SK-N-SH (cell line): ENCODE measurements around the gene PHLDA3. TPM values are rescaled to one million over a fixed set of nuclear protein-coding genes. Genes with fewer than 3 reads are reported as not detected.

ENCODE experiments used
- CTCF ChIA-PET: fragments of 300-600, 350-600 bp; formaldehyde crosslinking; extraction: SDS; loops from one replicate; lab custom pipeline; 2021; lab: Yijun Ruan, JAX
- POLR2A ChIA-PET: fragments of 350-600 bp; sonication (Branson Sonifier 250); formaldehyde crosslinking; extraction: SDS; loops from one replicate; lab custom pipeline; 2020; ENCODE audit warnings: antibody characterized with exemption, inconsistent platforms; lab: Yijun Ruan, JAX
- DNase-seq: peaks from one replicate; pipeline ENCODE4 v3.0.0; 2012
- H2AFZ ChIP-seq: fragments of 200-600 bp; sonication (generic); 2 replicates; pipeline ENCODE4 v1.8.1; 2016; ENCODE audit warnings: antibody characterized with exemption, mild to moderate bottlenecking, low read depth
- H3F3A ChIP-seq: fragments of 200-600 bp; sonication (generic); replicated peaks from 2 replicates; pipeline ENCODE3; 2016; ENCODE audit warnings: antibody characterized with exemption, mild to moderate bottlenecking; ENCODE audit not compliant: insufficient read depth
- H3K27ac ChIP-seq, 2 experiments: fragments of 200-500 bp in 1 of 2; fragments of 200-600 bp in 1 of 2; sonication (Bioruptor generic) in 1 of 2; sonication (generic), shearing (Covaris generic) in 1 of 2; 2 replicates each; pipeline versions ENCODE4 v1.5.1 to v1.6.1; 2014 to 2016; ENCODE audit warnings: low read depth in 2 of 2, inconsistent platforms in 1 of 2, low read length in 1 of 2, mild to moderate bottlenecking in 1 of 2, mixed read lengths in 1 of 2
- H3K27me3 ChIP-seq: fragments of 200-600 bp; sonication (generic), shearing (Covaris generic); 2 replicates; pipeline ENCODE4 v1.6.1; 2016; ENCODE audit warnings: mixed run types; ENCODE audit not compliant: insufficient read depth
- H3K36me3 ChIP-seq, 2 experiments: fragments of 200-500 bp in 1 of 2; fragments of 200-600 bp in 1 of 2; sonication (Bioruptor generic) in 1 of 2; sonication (generic) in 1 of 2; replicated peaks in 1 of 2; 2 replicates each; pipeline versions ENCODE3 to v1.5.1; 2014 to 2016; ENCODE audit warnings: low read length in 1 of 2, mild to moderate bottlenecking in 1 of 2; ENCODE audit not compliant: insufficient read depth in 2 of 2, control insufficient read depth in 1 of 2
- H3K4me1 ChIP-seq, 2 experiments: fragments of 200-500 bp in 1 of 2; fragments of 200-600 bp in 1 of 2; sonication (Bioruptor generic) in 1 of 2; sonication (generic), shearing (Covaris generic) in 1 of 2; 2 replicates each; pipeline versions ENCODE4 v1.5.1 to v1.6.1; 2014 to 2016; ENCODE audit warnings: low read depth in 1 of 2, low read length in 1 of 2, mixed run types in 1 of 2; ENCODE audit not compliant: insufficient read depth in 2 of 2, control insufficient read depth in 1 of 2
- H3K4me2 ChIP-seq: fragments of 200-600 bp; sonication (generic), shearing (Covaris generic); 2 replicates; pipeline ENCODE4 v1.6.1; 2017; ENCODE audit warnings: mixed run types
- H3K4me3 ChIP-seq, 2 experiments: fragments of 200-500 bp in 1 of 2; fragments of 200-600 bp in 1 of 2; sonication (Bioruptor generic) in 1 of 2; sonication (generic), shearing (Covaris generic) in 1 of 2; 2 replicates each; pipeline versions ENCODE4 v1.5.1 to v1.8.1; 2014 to 2016; ENCODE audit warnings: low read depth in 2 of 2, inconsistent platforms in 1 of 2, low read length in 1 of 2, mild to moderate bottlenecking in 1 of 2, mixed read lengths in 1 of 2, moderate library complexity in 1 of 2
- H3K79me2 ChIP-seq: fragments of 200-600 bp; sonication (generic); 2 replicates; pipeline ENCODE4 v1.8.1; 2017; ENCODE audit warnings: mild to moderate bottlenecking; ENCODE audit not compliant: insufficient read depth
- H3K9ac ChIP-seq: fragments of 200-600 bp; sonication (generic); 2 replicates; pipeline ENCODE4 v1.6.1; 2017; ENCODE audit warnings: mixed run types
- H3K9me2 ChIP-seq: fragments of 200-600 bp; sonication (generic); 2 replicates; pipeline ENCODE4 v1.6.1; 2017; ENCODE audit warnings: mixed run types
- H3K9me3 ChIP-seq: fragments of 200-600 bp; sonication (generic); 2 replicates; pipeline ENCODE4 v1.6.1; 2017; ENCODE audit warnings: mixed run types, mild to moderate bottlenecking, moderate library complexity
- H4K20me1 ChIP-seq: fragments of 200-600 bp; sonication (generic); 2 replicates; pipeline ENCODE4 v1.6.1; 2017; ENCODE audit warnings: mild to moderate bottlenecking, mixed run types; ENCODE audit not compliant: insufficient read depth
- ELF1 ChIP-seq: IDR thresholded peaks from 2 replicates; pipeline ENCODE4 v1.4.0; 2012
- EP300 ChIP-seq, 2 experiments: IDR thresholded peaks; 2 replicates each; pipeline versions ENCODE4 v1.4.0 to v1.6.1; 2012; ENCODE audit warnings: borderline replicate concordance in 1 of 2, low read depth in 1 of 2, low read length in 1 of 2
- GABPA ChIP-seq: IDR thresholded peaks from 2 replicates; pipeline ENCODE4 v1.4.0; 2012; ENCODE audit warnings: low read depth, mild to moderate bottlenecking
- MEF2A ChIP-seq: IDR thresholded peaks from 2 replicates; pipeline ENCODE4 v1.4.0; 2012; ENCODE audit warnings: low read depth, borderline replicate concordance
- NFIC ChIP-seq: IDR thresholded peaks from 2 replicates; pipeline ENCODE4 v1.4.0; 2012; ENCODE audit warnings: borderline replicate concordance
- NRF1 ChIP-seq: IDR thresholded peaks from 2 replicates; pipeline ENCODE4 v1.6.1; 2012; ENCODE audit warnings: low read depth, mild to moderate bottlenecking, low read length
- POLR2AphosphoS5 ChIP-seq: IDR thresholded peaks from 2 replicates; pipeline ENCODE4 v1.6.1; 2012; ENCODE audit warnings: low read depth, low read length
- RAD21 ChIP-seq: IDR thresholded peaks from 2 replicates; pipeline ENCODE4 v1.6.1; 2012; ENCODE audit warnings: mild to moderate bottlenecking, low read length
- RCOR1 ChIP-seq: fragments of 150-350 bp; IDR thresholded peaks from 2 replicates; pipeline ENCODE4 v1.6.1; 2017; ENCODE audit warnings: antibody characterized with exemption, low read length
- RFX5 ChIP-seq: IDR thresholded peaks from 2 replicates; pipeline ENCODE4 v1.6.1; 2012; ENCODE audit warnings: mild to moderate bottlenecking, improper control_type of control experiment, low read length
- SMC3 ChIP-seq: IDR thresholded peaks from 2 replicates; pipeline ENCODE4 v1.6.1; 2012; ENCODE audit warnings: low read depth, low read length, improper control_type of control experiment
- TAF1 ChIP-seq: IDR thresholded peaks from 2 replicates; pipeline ENCODE4 v1.6.1; 2012; ENCODE audit warnings: low read depth, mild to moderate bottlenecking, low read length, moderate library complexity, borderline replicate concordance
- YY1 ChIP-seq: IDR thresholded peaks from 2 replicates; pipeline ENCODE4 v1.4.0; 2012; ENCODE audit warnings: low read depth, mild to moderate bottlenecking
- WGBS: methylation state at CpG from one replicate; pipeline ENCODE4 v1.1.6; 2017; ENCODE audit warnings: low lambda C conversion rate; 5-methylcytosine and 5-hydroxymethylcytosine counted together
- polyA plus RNA-seq, 3 experiments: library from polyadenylated mRNA; depleted of rRNA; stranded (reverse); fragments of >200 nt; gene quantifications; 2 replicates each; pipeline ENCODE4 v1.2.3, GENCODE V29; 2012
- TF ChIP-seq, protein P1 (sequence below): IDR thresholded peaks from 2 replicates; pipeline ENCODE4 v1.6.1; 2012; ENCODE audit warnings: mild to moderate bottlenecking, low read depth, low read length, moderate library complexity
- TF ChIP-seq, protein P2 (sequence below): IDR thresholded peaks from 2 replicates; pipeline ENCODE4 v1.4.0; 2012; ENCODE audit warnings: low read depth, borderline replicate concordance
- TF ChIP-seq, protein P3 (sequence below): fragments of 150-350 bp; IDR thresholded peaks from 2 replicates; pipeline ENCODE4 v1.6.1; 2016; ENCODE audit warnings: mild to moderate bottlenecking, low read depth, low read length
- TF ChIP-seq, protein P4 (sequence below): fragments of 150-350 bp; IDR thresholded peaks from 2 replicates; pipeline ENCODE4 v1.6.1; 2017; ENCODE audit warnings: antibody characterized with exemption, low read length, low read depth, borderline replicate concordance

PHLDA3 gene
- polyA plus RNA-seq, 1 of the 3 experiments (the other 2 are of a cell fraction) = 105 TPM

DNA sequence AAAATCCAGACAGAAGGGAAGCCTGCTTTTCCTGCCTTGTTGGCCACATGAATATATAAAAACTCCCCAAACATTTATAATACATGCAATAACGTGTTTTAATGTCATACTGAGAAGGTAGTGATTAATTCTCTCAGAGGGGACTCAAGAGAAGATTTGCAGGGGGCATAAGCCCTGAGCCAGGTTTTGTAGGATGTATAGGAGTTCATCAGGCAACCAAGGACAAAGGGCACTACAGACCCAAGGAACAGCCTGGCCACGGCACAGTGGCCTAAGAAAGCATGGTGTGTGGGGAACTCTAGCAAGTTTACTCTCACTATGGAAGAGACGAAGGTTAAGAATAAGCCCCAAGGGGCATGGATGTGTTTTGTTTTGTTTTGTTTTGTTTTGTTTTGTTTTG, 32.0 kb downstream of the PHLDA3 start:
- Histone ChIP-seq H3K4me2 (no peak overlapping the region), H3F3A (peaks cover 8% of the 10 kb centered on the region), H3K27ac (no peak overlapping the region), H3K9me2 (no peaks in the 10 kb centered on the region)
- 73% methylated on average over 3 of the region's 3 CpGs for WGBS
- CTCF ChIA-PET = interaction anchor here (1.1 to 3.3 kb wide), 6 partner anchors 8 to 157 kb away, joined by 3 to 78 read pairs (median 10); no protein-coding TSS in a partner anchor
- TF ChIP-seq, protein P1, sequence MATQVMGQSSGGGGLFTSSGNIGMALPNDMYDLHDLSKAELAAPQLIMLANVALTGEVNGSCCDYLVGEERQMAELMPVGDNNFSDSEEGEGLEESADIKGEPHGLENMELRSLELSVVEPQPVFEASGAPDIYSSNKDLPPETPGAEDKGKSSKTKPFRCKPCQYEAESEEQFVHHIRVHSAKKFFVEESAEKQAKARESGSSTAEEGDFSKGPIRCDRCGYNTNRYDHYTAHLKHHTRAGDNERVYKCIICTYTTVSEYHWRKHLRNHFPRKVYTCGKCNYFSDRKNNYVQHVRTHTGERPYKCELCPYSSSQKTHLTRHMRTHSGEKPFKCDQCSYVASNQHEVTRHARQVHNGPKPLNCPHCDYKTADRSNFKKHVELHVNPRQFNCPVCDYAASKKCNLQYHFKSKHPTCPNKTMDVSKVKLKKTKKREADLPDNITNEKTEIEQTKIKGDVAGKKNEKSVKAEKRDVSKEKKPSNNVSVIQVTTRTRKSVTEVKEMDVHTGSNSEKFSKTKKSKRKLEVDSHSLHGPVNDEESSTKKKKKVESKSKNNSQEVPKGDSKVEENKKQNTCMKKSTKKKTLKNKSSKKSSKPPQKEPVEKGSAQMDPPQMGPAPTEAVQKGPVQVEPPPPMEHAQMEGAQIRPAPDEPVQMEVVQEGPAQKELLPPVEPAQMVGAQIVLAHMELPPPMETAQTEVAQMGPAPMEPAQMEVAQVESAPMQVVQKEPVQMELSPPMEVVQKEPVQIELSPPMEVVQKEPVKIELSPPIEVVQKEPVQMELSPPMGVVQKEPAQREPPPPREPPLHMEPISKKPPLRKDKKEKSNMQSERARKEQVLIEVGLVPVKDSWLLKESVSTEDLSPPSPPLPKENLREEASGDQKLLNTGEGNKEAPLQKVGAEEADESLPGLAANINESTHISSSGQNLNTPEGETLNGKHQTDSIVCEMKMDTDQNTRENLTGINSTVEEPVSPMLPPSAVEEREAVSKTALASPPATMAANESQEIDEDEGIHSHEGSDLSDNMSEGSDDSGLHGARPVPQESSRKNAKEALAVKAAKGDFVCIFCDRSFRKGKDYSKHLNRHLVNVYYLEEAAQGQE = no peak
- no peak for TF ChIP-seq MEF2A
- TF ChIP-seq RFX5 = no peak
- TF ChIP-seq, protein P2, sequence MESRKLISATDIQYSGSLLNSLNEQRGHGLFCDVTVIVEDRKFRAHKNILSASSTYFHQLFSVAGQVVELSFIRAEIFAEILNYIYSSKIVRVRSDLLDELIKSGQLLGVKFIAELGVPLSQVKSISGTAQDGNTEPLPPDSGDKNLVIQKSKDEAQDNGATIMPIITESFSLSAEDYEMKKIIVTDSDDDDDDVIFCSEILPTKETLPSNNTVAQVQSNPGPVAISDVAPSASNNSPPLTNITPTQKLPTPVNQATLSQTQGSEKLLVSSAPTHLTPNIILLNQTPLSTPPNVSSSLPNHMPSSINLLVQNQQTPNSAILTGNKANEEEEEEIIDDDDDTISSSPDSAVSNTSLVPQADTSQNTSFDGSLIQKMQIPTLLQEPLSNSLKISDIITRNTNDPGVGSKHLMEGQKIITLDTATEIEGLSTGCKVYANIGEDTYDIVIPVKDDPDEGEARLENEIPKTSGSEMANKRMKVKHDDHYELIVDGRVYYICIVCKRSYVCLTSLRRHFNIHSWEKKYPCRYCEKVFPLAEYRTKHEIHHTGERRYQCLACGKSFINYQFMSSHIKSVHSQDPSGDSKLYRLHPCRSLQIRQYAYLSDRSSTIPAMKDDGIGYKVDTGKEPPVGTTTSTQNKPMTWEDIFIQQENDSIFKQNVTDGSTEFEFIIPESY = no peak
- no peak for TF ChIP-seq YY1
- no peak for TF ChIP-seq TAF1
- no peak for TF ChIP-seq GABPA
- no peak for TF ChIP-seq SMC3
- no peak for TF ChIP-seq NRF1
- TF ChIP-seq, protein P3, sequence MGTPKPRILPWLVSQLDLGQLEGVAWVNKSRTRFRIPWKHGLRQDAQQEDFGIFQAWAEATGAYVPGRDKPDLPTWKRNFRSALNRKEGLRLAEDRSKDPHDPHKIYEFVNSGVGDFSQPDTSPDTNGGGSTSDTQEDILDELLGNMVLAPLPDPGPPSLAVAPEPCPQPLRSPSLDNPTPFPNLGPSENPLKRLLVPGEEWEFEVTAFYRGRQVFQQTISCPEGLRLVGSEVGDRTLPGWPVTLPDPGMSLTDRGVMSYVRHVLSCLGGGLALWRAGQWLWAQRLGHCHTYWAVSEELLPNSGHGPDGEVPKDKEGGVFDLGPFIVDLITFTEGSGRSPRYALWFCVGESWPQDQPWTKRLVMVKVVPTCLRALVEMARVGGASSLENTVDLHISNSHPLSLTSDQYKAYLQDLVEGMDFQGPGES = no peak
- no peak for TF ChIP-seq RCOR1
- TF ChIP-seq POLR2AphosphoS5 = no peak
- TF ChIP-seq ELF1 = no peak
- TF ChIP-seq, protein P4, sequence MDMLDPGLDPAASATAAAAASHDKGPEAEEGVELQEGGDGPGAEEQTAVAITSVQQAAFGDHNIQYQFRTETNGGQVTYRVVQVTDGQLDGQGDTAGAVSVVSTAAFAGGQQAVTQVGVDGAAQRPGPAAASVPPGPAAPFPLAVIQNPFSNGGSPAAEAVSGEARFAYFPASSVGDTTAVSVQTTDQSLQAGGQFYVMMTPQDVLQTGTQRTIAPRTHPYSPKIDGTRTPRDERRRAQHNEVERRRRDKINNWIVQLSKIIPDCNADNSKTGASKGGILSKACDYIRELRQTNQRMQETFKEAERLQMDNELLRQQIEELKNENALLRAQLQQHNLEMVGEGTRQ = no peak
- no peak for TF ChIP-seq NFIC
- no peak for TF ChIP-seq RAD21
- TF ChIP-seq EP300 (IDR thresholded peaks at IDR 0.05; ENCODE audit: borderline replicate concordance in 1 of 2, low read depth in 1 of 2, low read length in 1 of 2) = no peak
- TF ChIP-seq, all 33 proteins: peak for 0
- DNase-seq = no peak
- Histone ChIP-seq H3K79me2 (no peaks in the 10 kb centered on the region), H3K9me3 (no peaks in the 10 kb centered on the region), H3K4me3 (no peak overlapping the region), H2AFZ (no peak overlapping the region), H3K4me1 (peaks cover 3 to 4% of the 10 kb centered on the region in 2 experiments; a peak in 2 of 4 replicates), H3K9ac (no peak overlapping the region), H3K36me3 (no peaks in the 10 kb centered on the region), H4K20me1 (no peaks in the 10 kb centered on the region), H3K27me3 (no peaks in the 10 kb centered on the region)
- POLR2A ChIA-PET = no interaction called here
